DND-41 (cell line): ENCODE results near the gene PLK5.

Source experiments
- CTCF ChIP-seq: IDR thresholded peaks from 2 replicates; pipeline ENCODE4 v1.5.1; 2012; ENCODE audit warnings: borderline replicate concordance, low read length, moderate library complexity, mild to moderate bottlenecking; ENCODE audit not compliant: poor library complexity, severe bottlenecking; ENCODE audit errors: extremely low read depth
- EZH2 ChIP-seq: IDR thresholded peaks from 3 replicates; pipeline ENCODE4 v1.6.1; 2012; ENCODE audit warnings: borderline replicate concordance, low read depth, mild to moderate bottlenecking, moderate library complexity, low read length, inconsistent platforms; ENCODE audit not compliant: severe bottlenecking

- TF ChIP-seq CTCF: no peak
- no peak for TF ChIP-seq EZH2
Measured at GRCh38 chr19:1482361-1483130, 41.3 kb upstream of the PLK5 start.
